NT2/D1 (cell line): ENCODE results near the gene LGALS9.
"Not testable (repeated sequence)": the region's sequence is repeated elsewhere in the genome, so short reads cannot be mapped to it uniquely, and the experiment has no call there.

Source experiments
- DNase-seq: peaks from one replicate; pipeline ENCODE4 v3.0.0-alpha.2; 2011; ENCODE audit warnings: low read depth, low spot score
- H3K27me3 ChIP-seq: 2 replicates; pipeline ENCODE4 v1.6.0; 2011; ENCODE audit warnings: mild to moderate bottlenecking; ENCODE audit not compliant: insufficient read length, insufficient read depth
- H3K36me3 ChIP-seq: 2 replicates; pipeline ENCODE4 v1.6.1; 2011; ENCODE audit warnings: mild to moderate bottlenecking, low read length, mixed read lengths; ENCODE audit not compliant: insufficient read depth, insufficient read length
- H3K4me1 ChIP-seq: 2 replicates; pipeline ENCODE4 v1.5.1; 2011; ENCODE audit not compliant: insufficient read depth, insufficient read length
- H3K4me3 ChIP-seq: 2 replicates; pipeline ENCODE4 v1.5.1; 2011; ENCODE audit warnings: low read depth; ENCODE audit not compliant: insufficient read length
- H3K9ac ChIP-seq: 2 replicates; pipeline ENCODE4 v1.6.0; 2011; ENCODE audit warnings: low read depth; ENCODE audit not compliant: insufficient read length
- H3K9me3 ChIP-seq: 2 replicates; pipeline ENCODE4 v1.5.1; 2011; ENCODE audit warnings: mild to moderate bottlenecking, low read length; ENCODE audit not compliant: insufficient read depth
- SUZ12 ChIP-seq: IDR thresholded peaks from 2 replicates; pipeline ENCODE4 v1.6.1; 2011; ENCODE audit not compliant: insufficient read length, insufficient read depth; ENCODE audit errors: extremely low read depth
- YY1 ChIP-seq: IDR thresholded peaks from 2 replicates; pipeline ENCODE4 v1.6.1; 2011; ENCODE audit not compliant: insufficient read length, insufficient read depth
- ZNF274 ChIP-seq: IDR thresholded peaks from 2 replicates; pipeline ENCODE4 v1.6.1; 2011; ENCODE audit warnings: mild to moderate bottlenecking, low read depth, low read length

The LGALS9 gene

GRCh38 chr17:27667656-27668487 is 36.9 kb downstream of the LGALS9 start:
- Histone ChIP-seq H3K9ac (no peak overlapping the region), H3K4me3 (no peak overlapping the region), H3K9me3 (no peaks in the 10 kb centered on the region), H3K36me3 (no peaks in the 10 kb centered on the region), H3K4me1 (peaks cover 3% of the 10 kb centered on the region), H3K27me3 (no peaks in the 10 kb centered on the region)
- TF ChIP-seq ZNF274 (no peak), SUZ12 (no peak), YY1 (no peak)
- DNase-seq, result no peak

DNA sequence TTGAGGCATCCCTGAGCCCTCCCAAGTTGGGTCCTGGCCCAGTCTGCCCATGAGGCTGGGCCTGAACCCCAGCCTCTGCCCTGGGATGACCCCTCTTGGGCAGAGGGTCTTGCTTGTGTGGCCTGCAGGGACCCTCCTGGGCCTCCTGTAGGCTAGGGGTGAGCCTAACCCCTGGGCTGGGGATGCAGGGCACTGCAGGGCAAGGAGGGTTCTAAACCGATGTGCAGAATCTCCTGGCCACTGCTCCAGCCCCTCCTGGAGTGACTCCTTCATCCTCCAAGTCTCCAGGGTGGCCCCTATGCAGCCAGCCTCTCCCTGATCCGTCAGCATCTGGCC is 37.5 kb downstream of the LGALS9 start:
- H3K4me1 ChIP-seq, result peaks cover 3% of the 10 kb centered on the region
- TF ChIP-seq ZNF274, result no peak
- TF ChIP-seq YY1, result no peak
- TF ChIP-seq SUZ12, result no peak
- H3K36me3 ChIP-seq, result no peaks in the 10 kb centered on the region
- H3K27me3 ChIP-seq, result no peaks in the 10 kb centered on the region
- DNase-seq, result no peak
- no peak overlapping the region for H3K9ac ChIP-seq
- H3K9me3 ChIP-seq, result no peaks in the 10 kb centered on the region
- no peak overlapping the region for H3K4me3 ChIP-seq

GRCh38 chr17:27669136-27669535 is 38.1 kb downstream of the LGALS9 start:
- H3K9ac ChIP-seq, result no peak overlapping the region
- no peaks in the 10 kb centered on the region for H3K36me3 ChIP-seq
- H3K4me1 ChIP-seq, result peaks cover 3% of the 10 kb centered on the region
- H3K4me3 ChIP-seq, result no peak overlapping the region
- no peaks in the 10 kb centered on the region for H3K9me3 ChIP-seq
- H3K27me3 ChIP-seq, result no peaks in the 10 kb centered on the region
- DNase-seq, result no peak
- no peak for TF ChIP-seq YY1
- no peak for TF ChIP-seq SUZ12
- no peak for TF ChIP-seq ZNF274

DNA sequence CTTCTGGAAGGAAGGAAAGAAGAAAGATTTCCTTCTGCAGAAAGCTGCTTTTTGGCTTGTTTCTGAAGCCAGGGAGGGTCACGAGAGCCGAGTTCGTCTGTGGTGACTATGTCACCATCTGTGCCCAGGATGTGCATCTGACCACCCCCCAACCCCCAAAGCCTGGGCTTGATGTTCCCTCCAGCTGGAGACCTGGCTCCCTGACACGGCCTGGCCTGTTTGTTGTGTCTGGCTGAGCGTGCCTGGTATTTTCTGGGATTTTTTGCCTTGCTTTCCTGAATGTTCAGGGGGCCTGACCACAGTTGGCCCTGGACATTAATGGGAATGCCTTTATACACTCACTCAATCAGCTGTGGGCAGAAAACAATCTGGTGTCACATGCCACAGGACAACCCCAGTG is 38.9 kb downstream of the LGALS9 start:
- Histone ChIP-seq H3K27me3 (no peaks in the 10 kb centered on the region), H3K4me3 (no peak overlapping the region), H3K9me3 (no peaks in the 10 kb centered on the region), H3K4me1 (peaks cover 3% of the 10 kb centered on the region), H3K36me3 (no peaks in the 10 kb centered on the region), H3K9ac (no peak overlapping the region)
- DNase-seq, result no peak
- no peak for TF ChIP-seq ZNF274
- TF ChIP-seq YY1, result no peak
- TF ChIP-seq SUZ12, result no peak

DNA sequence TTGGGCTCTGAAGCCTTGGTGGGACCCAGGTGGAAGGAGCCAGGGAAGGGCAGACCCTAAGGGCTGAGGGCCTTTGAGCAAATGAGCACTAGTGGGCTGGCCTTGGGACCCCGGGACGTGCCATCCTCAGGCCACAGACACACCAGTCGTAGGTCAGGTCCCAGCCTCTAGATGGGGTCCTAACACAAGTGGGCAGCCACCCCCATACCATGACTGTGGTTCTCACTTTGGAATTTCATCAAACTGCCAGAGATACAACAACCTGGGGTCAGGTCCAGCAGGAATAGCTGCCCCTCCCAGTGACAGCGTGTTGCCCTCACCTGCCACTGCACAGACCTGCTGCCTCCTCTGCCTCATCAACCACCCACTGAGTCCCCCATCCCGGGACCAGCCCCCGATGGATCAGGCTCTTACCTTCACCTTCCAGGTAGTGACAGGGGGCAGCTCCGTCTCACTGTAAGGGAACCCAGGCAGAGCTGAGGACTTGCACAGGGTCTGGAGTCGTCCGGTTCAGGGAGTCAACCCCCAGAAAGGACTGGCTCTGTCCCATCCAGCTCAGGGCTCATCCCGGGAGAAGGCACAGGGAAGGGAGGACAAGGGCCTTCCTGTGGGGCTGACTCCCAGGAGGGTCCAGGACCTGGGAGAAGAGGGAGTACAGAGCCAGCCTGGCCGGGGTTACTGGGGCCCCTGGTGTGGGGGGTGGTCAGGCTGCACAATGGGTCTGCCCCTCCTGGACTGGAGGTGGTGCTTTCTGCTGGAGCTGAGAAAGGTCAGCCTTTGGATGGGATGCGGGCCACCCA is 40.0 kb downstream of the LGALS9 start:
- DNase-seq, result no peak
- Histone ChIP-seq H3K4me3 (no peak overlapping the region), H3K9ac (no peak overlapping the region), H3K27me3 (no peaks in the 10 kb centered on the region), H3K36me3 (no peaks in the 10 kb centered on the region), H3K4me1 (peaks cover 3% of the 10 kb centered on the region), H3K9me3 (no peaks in the 10 kb centered on the region)
- TF ChIP-seq YY1 (no peak), ZNF274 (no peak), SUZ12 (no peak)

DNA sequence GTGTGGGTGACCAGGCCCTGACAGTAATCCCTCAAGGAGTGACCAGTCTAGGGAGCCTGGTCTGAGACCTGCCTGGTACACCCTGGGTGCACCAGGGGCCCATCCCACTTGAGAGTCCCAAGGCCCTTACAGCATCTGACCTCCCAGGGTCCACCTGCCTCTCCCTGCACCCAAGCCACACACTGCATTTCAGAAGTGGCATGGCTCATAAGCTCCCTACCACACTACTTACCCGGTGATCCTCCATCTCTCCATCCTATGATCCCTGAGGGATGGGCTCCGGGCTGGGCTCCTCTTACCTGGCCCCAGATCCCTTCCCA is 40.6 kb downstream of the LGALS9 start:
- Histone ChIP-seq H3K4me1 (no peaks in the 10 kb centered on the region), H3K36me3 (no peaks in the 10 kb centered on the region), H3K4me3 (no peak overlapping the region), H3K9me3 (no peaks in the 10 kb centered on the region), H3K27me3 (no peaks in the 10 kb centered on the region), H3K9ac (no peak overlapping the region)
- DNase-seq, result no peak
- TF ChIP-seq YY1, result no peak
- TF ChIP-seq SUZ12, result no peak
- TF ChIP-seq ZNF274, result no peak

GRCh38 chr17:27671977-27672480 is 41.0 kb downstream of the LGALS9 start:
- H3K27me3 ChIP-seq, H3K9me3 ChIP-seq, H3K4me3 ChIP-seq, DNase-seq, H3K36me3 ChIP-seq, H3K9ac ChIP-seq, H3K4me1 ChIP-seq: not testable (repeated sequence)
